ENCODE data around the gene ESD. TPM values are rescaled to one million over a fixed set of nuclear protein-coding genes. Genes with fewer than 3 reads are reported as not detected.

The ESD gene
- total RNA-seq, 1 donor from 2014 or later, result 58.0 TPM

- DNase-seq (ENCODE audit: low spot score in 2 of 2), result no peak
- Histone ChIP-seq H3K36me3 (peaks cover 4 to 19% of the 10 kb centered on the region in 2 donors), H3K27me3 (no peaks in the 10 kb centered on the region), H3K4me3 (no peak overlapping the region), H3K27ac (no peak overlapping the region), H3K4me1 (peaks cover 4 to 16% of the 10 kb centered on the region in 2 donors), H3K9me3 (no peaks in the 10 kb centered on the region)
- no peak for TF ChIP-seq CTCF (IDR thresholded peaks at IDR 0.05)
- intact Hi-C loops (cut with DNase I), result no loop called here
Observed at GRCh38 chr13:46753137-46753536, 43.8 kb downstream of the ESD start.

- H3K4me3 ChIP-seq, result no peak overlapping the region
- no peak for TF ChIP-seq CTCF (IDR thresholded peaks at IDR 0.05)
- H3K27me3 ChIP-seq, result no peaks in the 10 kb centered on the region
- DNase-seq (ENCODE audit: low spot score in 2 of 2), result no peak
- no peak overlapping the region for H3K27ac ChIP-seq
- H3K4me1 ChIP-seq, result peaks cover 0 to 4% of the 10 kb centered on the region in 2 donors
- H3K36me3 ChIP-seq, result peaks cover 6 to 22% of the 10 kb centered on the region in 2 donors
- intact Hi-C loops (cut with DNase I), result no loop called here
- H3K9me3 ChIP-seq, result no peaks in the 10 kb centered on the region
Observed at GRCh38 chr13:46751811-46752635, 44.9 kb downstream of the ESD start.

GRCh38 chr13:46749951-46750350 is 47.0 kb downstream of the ESD start:
- Histone ChIP-seq H3K27ac (peak overlapping the region in 1 of 2 donors; percentile 19), H3K4me3 (no peak overlapping the region)

GRCh38 chr13:46748300-46748699 is 48.7 kb downstream of the ESD start:
- H3K36me3 ChIP-seq, result peaks cover 11 to 41% of the 10 kb centered on the region in 2 donors

More at GRCh38 chr13:46749951-46750350, 47.0 kb downstream of the ESD start:
- Histone ChIP-seq H3K4me1 (no peaks in the 10 kb centered on the region), H3K9me3 (no peaks in the 10 kb centered on the region), H3K36me3 (peaks cover 11 to 33% of the 10 kb centered on the region in 2 donors), H3K27me3 (no peaks in the 10 kb centered on the region)
- intact Hi-C loops (cut with DNase I), result no loop called here
- DNase-seq (ENCODE audit: low spot score in 2 of 2), result no peak
- TF ChIP-seq CTCF (IDR thresholded peaks at IDR 0.05), result no peak

GRCh38 chr13:46747031-46747820 is 49.7 kb downstream of the ESD start:
- Histone ChIP-seq H3K9me3 (no peaks in the 10 kb centered on the region), H3K36me3 (peaks cover 11 to 47% of the 10 kb centered on the region in 2 donors), H3K27ac (no peak overlapping the region), H3K4me3 (no peak overlapping the region), H3K27me3 (no peaks in the 10 kb centered on the region), H3K4me1 (no peaks in the 10 kb centered on the region)
- intact Hi-C loops (cut with DNase I), result no loop called here
- no peak for DNase-seq (ENCODE audit: low spot score in 2 of 2)
- no peak for TF ChIP-seq CTCF (IDR thresholded peaks at IDR 0.05)

More at GRCh38 chr13:46748300-46748699, 48.7 kb downstream of the ESD start:
- H3K27me3 ChIP-seq, result no peaks in the 10 kb centered on the region
- no peaks in the 10 kb centered on the region for H3K4me1 ChIP-seq
- TF ChIP-seq CTCF (IDR thresholded peaks at IDR 0.05), result no peak
- H3K9me3 ChIP-seq, result no peaks in the 10 kb centered on the region
- DNase-seq (ENCODE audit: low spot score in 2 of 2), result no peak
- intact Hi-C loops (cut with DNase I), result no loop called here
- H3K27ac ChIP-seq, result no peak overlapping the region
- H3K4me3 ChIP-seq, result no peak overlapping the region
